GM12801 (cell line): ENCODE results near the gene DEGS1.

Experiments used
- CTCF ChIP-seq: IDR thresholded peaks from one replicate; pipeline ENCODE4 v1.5.1; 2011; ENCODE audit warnings: control low read depth; ENCODE audit not compliant: insufficient read length; ENCODE audit errors: extremely low read depth

DEGS1 gene

GRCh38 chr1:224170343-224170742 is 12.7 kb upstream of the DEGS1 start:
- no peak for TF ChIP-seq CTCF

- no peak for TF ChIP-seq CTCF
Measured at GRCh38 chr1:224170748-224171478, 12.1 kb upstream of the DEGS1 start.

- TF ChIP-seq CTCF = no peak
Measured at GRCh38 chr1:224172229-224172628, 10.8 kb upstream of the DEGS1 start.

GRCh38 chr1:224173523-224173922 is 9.5 kb upstream of the DEGS1 start:
- no peak for TF ChIP-seq CTCF

- no peak for TF ChIP-seq CTCF
Measured at GRCh38 chr1:224175617-224176016, 7.4 kb upstream of the DEGS1 start.

GRCh38 chr1:224177356-224177999 is 5.6 kb upstream of the DEGS1 start:
- TF ChIP-seq CTCF = no peak

GRCh38 chr1:224178894-224179293 is 4.1 kb upstream of the DEGS1 start:
- TF ChIP-seq CTCF = no peak
